Measurements from ENCODE around the gene STRN3. TPM values are rescaled to one million over a fixed set of nuclear protein-coding genes. Genes with fewer than 3 reads are reported as not detected.
A peak's percentile ranks its signal among the peaks of the same experiment; 100 is the strongest.

STRN3 gene
- total RNA-seq, 1 donor from 2014 or later = 32.8 TPM

DNA sequence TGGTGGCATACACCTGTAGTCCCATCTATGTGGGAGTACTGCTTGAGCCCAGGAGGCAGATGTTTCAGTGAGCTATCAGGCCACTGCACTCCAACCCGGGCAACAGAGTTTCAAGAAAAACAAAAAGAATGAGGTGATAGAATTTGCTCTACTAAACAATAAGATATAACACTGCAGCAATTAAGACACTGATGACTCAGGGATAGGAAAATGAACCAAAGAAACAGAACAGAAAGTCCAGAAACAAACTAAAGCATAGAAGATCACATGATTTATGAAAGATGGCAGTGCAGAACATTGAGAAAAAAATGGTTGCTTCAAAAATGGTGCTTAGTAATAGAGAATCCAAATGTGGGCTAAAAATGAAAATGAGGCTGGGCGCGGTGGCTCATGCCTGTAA lies 66.0 kb downstream of the STRN3 start:
- intact Hi-C loops (cut with DNase I) = no loop called here

DNA sequence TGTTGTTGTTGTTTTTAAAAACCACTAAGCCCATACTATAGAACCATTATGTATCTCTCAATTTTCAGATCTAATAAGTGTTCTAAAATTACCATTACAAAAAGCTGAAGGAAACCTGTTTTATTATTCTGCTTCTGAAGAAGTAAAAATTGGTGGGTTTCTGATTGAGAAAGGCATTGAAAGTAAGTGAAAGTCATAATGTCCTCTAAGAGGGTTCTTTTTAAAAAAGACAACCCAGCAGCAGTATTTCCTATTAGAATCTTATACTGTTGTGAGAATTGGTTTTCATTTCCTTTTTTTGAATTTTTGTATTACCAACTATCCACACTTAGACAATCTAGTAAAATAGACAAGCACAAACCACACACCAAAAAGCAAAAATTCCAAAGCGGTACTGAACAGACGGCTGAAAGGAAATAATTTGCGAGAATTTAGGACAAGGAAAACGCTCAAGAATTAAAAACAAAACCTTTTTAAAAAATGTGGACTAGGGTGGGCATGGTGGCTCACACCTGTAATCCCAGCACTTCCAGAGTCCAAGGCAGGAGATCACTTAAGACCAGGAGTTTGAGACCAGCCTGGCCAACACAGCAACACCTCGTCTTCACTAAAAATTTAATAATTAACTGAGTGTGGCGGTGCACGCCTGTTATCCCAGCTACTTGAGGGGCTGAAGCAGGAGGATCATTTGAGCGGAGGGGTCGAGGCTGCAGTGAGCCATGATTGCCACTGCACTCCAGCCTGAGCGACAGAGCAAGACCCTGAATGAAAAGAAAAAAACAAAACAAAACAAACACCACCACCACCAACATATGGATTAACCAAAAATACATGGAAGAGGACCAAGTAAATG lies 67.4 kb downstream of the STRN3 start:
- DNase-seq = no peak
- Histone ChIP-seq H3K36me3 (peaks cover 21% of the 10 kb centered on the region), H3K27ac (no peak overlapping the region), H3K9me3 (no peaks in the 10 kb centered on the region), H3K4me1 (peaks cover 4% of the 10 kb centered on the region), H3K27me3 (ENCODE audit: low read depth) (no peaks in the 10 kb centered on the region), H3K4me3 (no peak overlapping the region)
- TF ChIP-seq CTCF (IDR thresholded peaks at IDR 0.05) = no peak
- no peak for ATAC-seq
- intact Hi-C loops (cut with DNase I) = no loop called here

More for the DNA sequence above, 66.0 kb downstream of the STRN3 start:
- no peak overlapping the region for H3K27ac ChIP-seq
- H3K4me1 ChIP-seq = peaks cover 4% of the 10 kb centered on the region
- DNase-seq = no peak
- no peak for TF ChIP-seq CTCF (IDR thresholded peaks at IDR 0.05)
- ATAC-seq = no peak
- H3K4me3 ChIP-seq = no peak overlapping the region
- H3K36me3 ChIP-seq = peaks cover 9% of the 10 kb centered on the region
- H3K9me3 ChIP-seq = no peaks in the 10 kb centered on the region
- H3K27me3 ChIP-seq (ENCODE audit: low read depth) = no peaks in the 10 kb centered on the region

- Histone ChIP-seq H3K27me3 (ENCODE audit: low read depth) (no peaks in the 10 kb centered on the region), H3K4me1 (peaks cover 4% of the 10 kb centered on the region), H3K4me3 (no peak overlapping the region), H3K36me3 (peaks cover 30% of the 10 kb centered on the region), H3K9me3 (no peaks in the 10 kb centered on the region), H3K27ac (no peak overlapping the region)
- ATAC-seq = peak in 1 of 2 donors; percentile 54
- DNase-seq = no peak
- no peak for TF ChIP-seq CTCF (IDR thresholded peaks at IDR 0.05)
- intact Hi-C loops (cut with DNase I) = no loop called here
These were observed 68.3 kb downstream of the STRN3 start for GRCh38 chr14:30957813-30958370.

GRCh38 chr14:30949651-30950050 lies 76.5 kb downstream of the STRN3 start:
- ATAC-seq = no peak
- Histone ChIP-seq H3K4me1 (no peaks in the 10 kb centered on the region), H3K27me3 (ENCODE audit: low read depth) (no peaks in the 10 kb centered on the region), H3K27ac (no peak overlapping the region), H3K9me3 (no peaks in the 10 kb centered on the region), H3K4me3 (no peak overlapping the region), H3K36me3 (peaks cover 93% of the 10 kb centered on the region)
- DNase-seq = no peak
- intact Hi-C loops (cut with DNase I) = no loop called here
- TF ChIP-seq CTCF (IDR thresholded peaks at IDR 0.05) = no peak

- no peaks in the 10 kb centered on the region for H3K9me3 ChIP-seq
- DNase-seq (no peak), ATAC-seq (peak; percentile 74 to 80)
- no peak for TF ChIP-seq CTCF (IDR thresholded peaks at IDR 0.05)
- peaks cover 59% of the 10 kb centered on the region for H3K36me3 ChIP-seq
- H3K4me3 ChIP-seq = no peak overlapping the region
- H3K27ac ChIP-seq = no peak overlapping the region
- intact Hi-C loops (cut with DNase I) = no loop called here
- no peaks in the 10 kb centered on the region for H3K27me3 ChIP-seq (ENCODE audit: low read depth)
- H3K4me1 ChIP-seq = no peaks in the 10 kb centered on the region
These were observed 82.5 kb downstream of the STRN3 start for GRCh38 chr14:30943694-30944093.
